ENCODE results near the gene FXYD7. TPM values are rescaled to one million over a fixed set of nuclear protein-coding genes. Genes with fewer than 3 reads are reported as not detected.

FXYD7 gene
- total and polyA plus RNA-seq, 9 of the 15 experiments (the other 6 are each of a cell fraction or from before 2014, with no cell fraction given) = 0.10 to 0.80 (median 0.31) TPM; not detected in 3

DNA sequence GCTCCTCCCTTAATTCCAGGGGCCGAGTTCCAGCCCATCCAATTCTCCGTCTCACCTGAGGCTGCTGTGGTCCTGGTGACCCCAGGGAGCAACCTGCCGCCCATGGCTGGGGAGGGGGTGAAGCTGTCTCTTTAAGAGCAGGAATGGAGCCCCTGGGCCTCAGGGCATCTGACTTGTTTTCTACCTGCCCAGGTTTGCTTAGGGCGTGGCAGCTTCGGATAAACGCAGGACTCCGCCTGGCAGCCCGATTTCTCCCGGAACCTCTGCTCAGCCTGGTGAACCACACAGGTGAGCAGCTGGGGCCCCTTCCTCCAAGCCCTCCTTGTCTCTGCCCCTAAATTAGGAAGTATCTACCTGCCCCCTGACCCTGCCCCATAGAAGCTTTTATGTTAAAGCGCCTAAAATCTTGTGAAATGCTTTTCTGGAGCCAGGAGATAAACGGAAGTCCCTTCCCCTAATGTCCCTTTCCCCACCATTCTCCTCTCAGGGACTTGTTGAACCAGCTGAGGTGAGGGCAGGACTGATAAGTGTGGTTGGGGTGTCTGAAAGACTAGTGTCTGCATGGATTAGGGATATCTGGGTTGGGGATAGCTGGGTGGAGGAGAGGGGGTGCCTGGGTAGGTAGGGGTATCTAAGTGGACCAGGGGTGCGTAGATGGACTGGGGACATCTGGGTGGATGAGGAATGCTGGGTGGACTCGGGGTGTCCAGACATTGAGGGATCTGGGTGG is 26.8 kb upstream of the FXYD7 start (continued):
- TF ChIP-seq, protein P1, sequence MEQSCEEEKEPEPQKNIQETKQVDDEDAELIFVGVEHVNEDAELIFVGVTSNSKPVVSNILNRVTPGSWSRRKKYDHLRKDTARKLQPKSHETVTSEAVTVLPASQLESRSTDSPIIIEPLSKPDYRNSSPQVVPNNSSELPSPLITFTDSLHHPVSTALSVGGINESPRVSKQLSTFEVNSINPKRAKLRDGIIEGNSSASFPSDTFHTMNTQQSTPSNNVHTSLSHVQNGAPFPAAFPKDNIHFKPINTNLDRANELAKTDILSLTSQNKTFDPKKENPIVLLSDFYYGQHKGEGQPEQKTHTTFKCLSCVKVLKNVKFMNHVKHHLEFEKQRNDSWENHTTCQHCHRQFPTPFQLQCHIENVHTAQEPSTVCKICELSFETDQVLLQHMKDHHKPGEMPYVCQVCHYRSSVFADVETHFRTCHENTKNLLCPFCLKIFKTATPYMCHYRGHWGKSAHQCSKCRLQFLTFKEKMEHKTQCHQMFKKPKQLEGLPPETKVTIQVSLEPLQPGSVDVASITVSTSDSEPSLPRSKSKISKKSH (CRISPR knock-in tag; IDR thresholded peaks at IDR 0.05) = no peak
- TF ChIP-seq NFIC (IDR thresholded peaks at IDR 0.05) = 0 out of 2 replicates have a peak, but pooled peaks have one; percentile 35
- no peak for TF ChIP-seq RBFOX2 (IDR thresholded peaks at IDR 0.05; ENCODE audit: low read depth, low read length)
- TF ChIP-seq GTF2A2 (tag; IDR thresholded peaks at IDR 0.05) = no peak
- TF ChIP-seq, protein P2, sequence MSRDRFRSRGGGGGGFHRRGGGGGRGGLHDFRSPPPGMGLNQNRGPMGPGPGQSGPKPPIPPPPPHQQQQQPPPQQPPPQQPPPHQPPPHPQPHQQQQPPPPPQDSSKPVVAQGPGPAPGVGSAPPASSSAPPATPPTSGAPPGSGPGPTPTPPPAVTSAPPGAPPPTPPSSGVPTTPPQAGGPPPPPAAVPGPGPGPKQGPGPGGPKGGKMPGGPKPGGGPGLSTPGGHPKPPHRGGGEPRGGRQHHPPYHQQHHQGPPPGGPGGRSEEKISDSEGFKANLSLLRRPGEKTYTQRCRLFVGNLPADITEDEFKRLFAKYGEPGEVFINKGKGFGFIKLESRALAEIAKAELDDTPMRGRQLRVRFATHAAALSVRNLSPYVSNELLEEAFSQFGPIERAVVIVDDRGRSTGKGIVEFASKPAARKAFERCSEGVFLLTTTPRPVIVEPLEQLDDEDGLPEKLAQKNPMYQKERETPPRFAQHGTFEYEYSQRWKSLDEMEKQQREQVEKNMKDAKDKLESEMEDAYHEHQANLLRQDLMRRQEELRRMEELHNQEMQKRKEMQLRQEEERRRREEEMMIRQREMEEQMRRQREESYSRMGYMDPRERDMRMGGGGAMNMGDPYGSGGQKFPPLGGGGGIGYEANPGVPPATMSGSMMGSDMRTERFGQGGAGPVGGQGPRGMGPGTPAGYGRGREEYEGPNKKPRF (IDR thresholded peaks at IDR 0.05; ENCODE audit: low read depth, low read length) = no peak
- no peak for TF ChIP-seq ZNF124 (CRISPR knock-in tag; IDR thresholded peaks at IDR 0.05)
- TF ChIP-seq ZEB2 (IDR thresholded peaks at IDR 0.05) = no peak
- TF ChIP-seq SRSF7 (optimal IDR thresholded peaks at IDR 0.05; ENCODE audit: low read depth, low read length) = no peak
- TF ChIP-seq CBFA2T3 (IDR thresholded peaks at IDR 0.05) = peak; percentile 88
- no peak for TF ChIP-seq ZNF589 (CRISPR knock-in tag; IDR thresholded peaks at IDR 0.05; ENCODE audit: low read depth)
- no peak for TF ChIP-seq ZNF282 (CRISPR knock-in tag; IDR thresholded peaks at IDR 0.05)
- peak; percentile 81 for TF ChIP-seq TCF3 (CRISPR knock-in tag; IDR thresholded peaks at IDR 0.05)
- TF ChIP-seq HMBOX1 (IDR thresholded peaks at IDR 0.05) = 0 out of 2 replicates have a peak, but pooled peaks have one; percentile 22
- no peak for TF ChIP-seq POLR3A (IDR thresholded peaks at IDR 0.05; ENCODE audit: borderline replicate concordance, extremely low read depth, insufficient read depth, insufficient read length)
- TF ChIP-seq HDAC8 (tag; IDR thresholded peaks at IDR 0.05) = no peak
- no peak for TF ChIP-seq ZKSCAN3 (CRISPR knock-in tag; IDR thresholded peaks at IDR 0.05)
- peak; percentile 78 for TF ChIP-seq TAL1 (IDR thresholded peaks at IDR 0.05)
- TF ChIP-seq ZBTB34 (CRISPR knock-in tag; IDR thresholded peaks at IDR 0.05) = no peak
- TF ChIP-seq, protein P3, sequence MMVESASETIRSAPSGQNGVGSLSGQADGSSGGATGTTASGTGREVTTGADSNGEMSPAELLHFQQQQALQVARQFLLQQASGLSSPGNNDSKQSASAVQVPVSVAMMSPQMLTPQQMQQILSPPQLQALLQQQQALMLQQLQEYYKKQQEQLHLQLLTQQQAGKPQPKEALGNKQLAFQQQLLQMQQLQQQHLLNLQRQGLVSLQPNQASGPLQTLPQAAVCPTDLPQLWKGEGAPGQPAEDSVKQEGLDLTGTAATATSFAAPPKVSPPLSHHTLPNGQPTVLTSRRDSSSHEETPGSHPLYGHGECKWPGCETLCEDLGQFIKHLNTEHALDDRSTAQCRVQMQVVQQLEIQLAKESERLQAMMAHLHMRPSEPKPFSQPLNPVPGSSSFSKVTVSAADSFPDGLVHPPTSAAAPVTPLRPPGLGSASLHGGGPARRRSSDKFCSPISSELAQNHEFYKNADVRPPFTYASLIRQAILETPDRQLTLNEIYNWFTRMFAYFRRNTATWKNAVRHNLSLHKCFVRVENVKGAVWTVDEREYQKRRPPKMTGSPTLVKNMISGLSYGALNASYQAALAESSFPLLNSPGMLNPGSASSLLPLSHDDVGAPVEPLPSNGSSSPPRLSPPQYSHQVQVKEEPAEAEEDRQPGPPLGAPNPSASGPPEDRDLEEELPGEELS (CRISPR knock-in tag; IDR thresholded peaks at IDR 0.05; ENCODE audit: borderline replicate concordance) = no peak
